Activated CD4-positive, alpha-beta T cell treated with anti-CD3 and anti-CD28 coated beads, Interleukin-2, amount 50 U/mL, for 24 hours (primary cell): Measurements from ENCODE around the gene PLCB1.
"Not testable (repeated sequence)": the region's sequence is repeated elsewhere in the genome, so short reads cannot be mapped to it uniquely, and the experiment has no call there.

ENCODE experiments used
- DNase-seq, 2 donors: peaks; one replicate each; pipeline ENCODE4 v3.0.0-alpha.2; 2020; ENCODE audit warnings: low read depth in 1 of 2, low spot score in 1 of 2

The PLCB1 gene

GRCh38 chr20:8330785-8331695 is 199.0 kb downstream of the PLCB1 start:
- DNase-seq: no peak

- no peak for DNase-seq
Observed at GRCh38 chr20:8331740-8332412, 199.8 kb downstream of the PLCB1 start.

GRCh38 chr20:8334641-8335040 is 202.6 kb downstream of the PLCB1 start:
- no peak for DNase-seq

GRCh38 chr20:8335059-8335458 is 203.0 kb downstream of the PLCB1 start:
- DNase-seq: no peak

- no peak for DNase-seq
Observed at GRCh38 chr20:8335495-8336195, 203.6 kb downstream of the PLCB1 start.

GRCh38 chr20:8339349-8339748 is 207.3 kb downstream of the PLCB1 start:
- no peak for DNase-seq

GRCh38 chr20:8342391-8342790 is 210.3 kb downstream of the PLCB1 start:
- no peak for DNase-seq

GRCh38 chr20:8344106-8344505 is 212.0 kb downstream of the PLCB1 start:
- no peak for DNase-seq

- DNase-seq: no peak
Observed at GRCh38 chr20:8344631-8345030, 212.6 kb downstream of the PLCB1 start.

- DNase-seq: no peak
Observed at GRCh38 chr20:8346700-8347270, 214.7 kb downstream of the PLCB1 start.

- DNase-seq: not testable (repeated sequence)
Observed at GRCh38 chr20:8350225-8350624, 218.2 kb downstream of the PLCB1 start.

- DNase-seq: no peak
Observed at GRCh38 chr20:8352486-8352885, 220.4 kb downstream of the PLCB1 start.

- DNase-seq: no peak
Observed at GRCh38 chr20:8353512-8353911, 221.4 kb downstream of the PLCB1 start.

GRCh38 chr20:8355453-8355852 is 223.4 kb downstream of the PLCB1 start:
- DNase-seq: no peak

GRCh38 chr20:8356806-8357205 is 224.7 kb downstream of the PLCB1 start:
- no peak for DNase-seq

- DNase-seq: no peak
Observed at GRCh38 chr20:8357703-8358102, 225.6 kb downstream of the PLCB1 start.

- no peak for DNase-seq
Observed at GRCh38 chr20:8360035-8360434, 228.0 kb downstream of the PLCB1 start.

- no peak for DNase-seq
Observed at GRCh38 chr20:8361006-8361652, 229.1 kb downstream of the PLCB1 start.

GRCh38 chr20:8361779-8362178 is 229.7 kb downstream of the PLCB1 start:
- no peak for DNase-seq

GRCh38 chr20:8362457-8362856 is 230.4 kb downstream of the PLCB1 start:
- no peak for DNase-seq
